B cell (primary cell): ENCODE results near the gene NLRP1. TPM values are rescaled to one million over a fixed set of nuclear protein-coding genes. Genes with fewer than 3 reads are reported as not detected.

Experiments used
- ATAC-seq: fragments of 200-7000 bp; cut with Tn5 transposase; one replicate; pipeline ENCODE4 v1.10.0; 2021; ENCODE audit warnings: low read depth, mild to moderate bottlenecking, moderate number of reproducible peaks, moderate library complexity
- CTCF ChIA-PET: fragments of 350-600 bp; sonication (Branson Sonifier 250); formaldehyde crosslinking; loops from one replicate; lab custom pipeline; 2021; ENCODE audit warnings: antibody characterized with exemption, inconsistent platforms; lab: Charles Lee
- POLR2A ChIA-PET: fragments of 350-600 bp; sonication (Branson Sonifier 250); formaldehyde crosslinking; loops from one replicate; lab custom pipeline; 2021; ENCODE audit warnings: antibody characterized with exemption; lab: Charles Lee
- DNase-seq: peaks from one replicate; pipeline ENCODE4 v3.0.0; 2013
- H2AFZ ChIP-seq: 2 replicates; pipeline ENCODE4 v1.6.1; 2012; ENCODE audit warnings: mild to moderate bottlenecking, low read depth, low read length; ENCODE audit not compliant: insufficient read depth, poor library complexity, severe bottlenecking
- H3K27ac ChIP-seq, 2 donors: 1 replicate in 1 of 2; 2 replicates in 1 of 2; pipeline ENCODE4 v1.5.1; 2012 to 2013; ENCODE audit warnings: low read length in 2 of 2, mild to moderate bottlenecking in 2 of 2, moderate library complexity in 1 of 2
- H3K27me3 ChIP-seq, 4 experiments: fragments of 200-600 bp in 1 of 4; sonication (generic) in 1 of 4; replicated peaks in 1 of 4; 1 replicate in 2 of 4; 2 replicates in 2 of 4; pipeline versions ENCODE4 v1.6.1 to v1.7.0; 2013 to 2016; ENCODE audit warnings: low read length in 3 of 4, mild to moderate bottlenecking in 2 of 4, mixed read lengths in 1 of 4, moderate library complexity in 1 of 4; ENCODE audit not compliant: insufficient read depth in 4 of 4, control insufficient read depth in 3 of 4; ENCODE audit errors: control extremely low read depth in 1 of 4
- H3K36me3 ChIP-seq, 2 experiments: replicated peaks in 1 of 2; 1 replicate in 1 of 2; 2 replicates in 1 of 2; pipeline versions ENCODE4 v1.6.1 to v1.7.1; 2013; ENCODE audit warnings: low read length in 1 of 2; ENCODE audit not compliant: insufficient read depth in 2 of 2, control insufficient read depth in 1 of 2; ENCODE audit errors: control extremely low read depth in 1 of 2, extremely low read depth in 1 of 2
- H3K4me1 ChIP-seq, 2 donors: fragments of 200-600 bp in 1 of 2; sonication (generic) in 1 of 2; 1 replicate in 1 of 2; 2 replicates in 1 of 2; pipeline versions ENCODE4 v1.5.1 to v1.6.1; 2013 to 2017; ENCODE audit warnings: low read length in 2 of 2; ENCODE audit not compliant: control insufficient read depth in 2 of 2, insufficient read depth in 2 of 2
- H3K4me2 ChIP-seq: replicated peaks from 2 replicates; pipeline ENCODE3; 2012; ENCODE audit warnings: mild to moderate bottlenecking, low read depth, low read length; ENCODE audit not compliant: poor library complexity, severe bottlenecking
- H3K4me3 ChIP-seq, 5 experiments: fragments of 200-600 bp in 1 of 5; sonication (generic) in 1 of 5; 1 replicate in 3 of 5; 2 replicates in 2 of 5; pipeline versions ENCODE4 v1.5.1 to v1.7.0; 2011 to 2016; ENCODE audit warnings: low read length in 4 of 5, mild to moderate bottlenecking in 4 of 5, low read depth in 2 of 5, control low read depth in 1 of 5, moderate library complexity in 1 of 5; ENCODE audit not compliant: insufficient read depth in 1 of 5; ENCODE audit errors: control extremely low read depth in 1 of 5, extremely low read depth in 1 of 5
- H3K79me2 ChIP-seq: fragments of 200-600 bp; sonication (generic); one replicate; pipeline ENCODE4 v1.6.0; 2016; ENCODE audit warnings: low read length; ENCODE audit not compliant: control insufficient read depth, insufficient read depth
- H3K9ac ChIP-seq: fragments of 200-600 bp; sonication (generic); 2 replicates; pipeline ENCODE4 v1.6.1; 2017; ENCODE audit warnings: mild to moderate bottlenecking, low read length, moderate library complexity
- H3K9me3 ChIP-seq, 3 donors: one replicate each; pipeline versions ENCODE4 v1.6.1 to v1.7.1; 2013; ENCODE audit warnings: low read length in 2 of 3; ENCODE audit not compliant: control insufficient read depth in 2 of 3, insufficient read depth in 1 of 3; ENCODE audit errors: control extremely low read depth in 1 of 3
- H4K20me1 ChIP-seq: 2 replicates; pipeline ENCODE4 v1.6.0; 2012; ENCODE audit warnings: mild to moderate bottlenecking, low read length; ENCODE audit not compliant: insufficient read depth, control insufficient read depth, poor library complexity, severe bottlenecking
- H3K27ac Mint-ChIP-seq: one replicate; pipeline ENCODE4 v1.8.0; 2021; ENCODE audit warnings: mixed read lengths
- H3K27me3 Mint-ChIP-seq: one replicate; pipeline ENCODE4 v1.8.0; 2021; ENCODE audit warnings: mixed read lengths
- H3K4me1 Mint-ChIP-seq: one replicate; pipeline ENCODE4 v1.8.0; 2021; ENCODE audit warnings: mixed read lengths
- H3K4me3 Mint-ChIP-seq: one replicate; pipeline ENCODE4 v1.8.0; 2021; ENCODE audit warnings: mixed read lengths
- H3K9me3 Mint-ChIP-seq: one replicate; pipeline ENCODE4 v1.8.0; 2022; ENCODE audit warnings: mixed read lengths; ENCODE audit not compliant: insufficient read depth
- EZH2 ChIP-seq: IDR thresholded peaks from 2 replicates; pipeline ENCODE4 v1.6.1; 2012; ENCODE audit warnings: borderline replicate concordance, low read depth, mild to moderate bottlenecking, moderate library complexity, low read length; ENCODE audit not compliant: insufficient read depth, poor library complexity, severe bottlenecking
- WGBS: methylation state at CpG from one replicate; pipeline ENCODE4 v1.1.5; 2013; ENCODE audit warnings: missing lambda C conversion rate; ENCODE audit not compliant: insufficient coverage; 5-methylcytosine and 5-hydroxymethylcytosine counted together
- intact Hi-C: fragments of 100-400 bp; cut with micrococcal nuclease; formaldehyde crosslinking; loops from one replicate; pipeline ENCODE4 v1.10.0; 2022
- polyA plus RNA-seq: library from polyadenylated mRNA; depleted of rRNA; stranded (reverse); fragments of >200 nt; gene quantifications from 2 replicates; pipeline ENCODE4 v1.2.3, GENCODE V29; 2012
- total RNA-seq, 2 donors: library from RNA; stranded (reverse); fragments of 120-200 nt in 1 of 2; gene quantifications; 1 replicate in 1 of 2; 2 replicates in 1 of 2; pipeline versions ENCODE4 v1.2.3 to v1.2.4, GENCODE V29; 2013 to 2022
- TF ChIP-seq, protein P1 (sequence below): fragments of 200-600 bp; IDR thresholded peaks from one replicate; pipeline ENCODE4 v1.8.0; 2022; ENCODE audit warnings: antibody characterized with exemption, mild to moderate bottlenecking

The NLRP1 gene
- total and polyA plus RNA-seq, 2 donors (not counting 1 experiment from before 2014, with no cell fraction given), result 141 to 189 TPM

- H3K27me3 Mint-ChIP-seq, result no peaks in the 10 kb centered on the region
- Histone ChIP-seq H3K4me2 (no peak overlapping the region), H2AFZ (no peak overlapping the region), H3K27me3 (no peaks in the 10 kb centered on the region), H3K36me3 (peaks cover 0 to 88% of the 10 kb centered on the region in 2 experiments), H3K9me3 (no peaks in the 10 kb centered on the region), H3K4me1 (no peaks in the 10 kb centered on the region), H3K79me2 (no peaks in the 10 kb centered on the region), H3K4me3 (no peak overlapping the region), H3K27ac (no peak overlapping the region), H4K20me1 (no peaks in the 10 kb centered on the region), H3K9ac (no peak overlapping the region)
- no peak for ATAC-seq
- TF ChIP-seq, protein P1, sequence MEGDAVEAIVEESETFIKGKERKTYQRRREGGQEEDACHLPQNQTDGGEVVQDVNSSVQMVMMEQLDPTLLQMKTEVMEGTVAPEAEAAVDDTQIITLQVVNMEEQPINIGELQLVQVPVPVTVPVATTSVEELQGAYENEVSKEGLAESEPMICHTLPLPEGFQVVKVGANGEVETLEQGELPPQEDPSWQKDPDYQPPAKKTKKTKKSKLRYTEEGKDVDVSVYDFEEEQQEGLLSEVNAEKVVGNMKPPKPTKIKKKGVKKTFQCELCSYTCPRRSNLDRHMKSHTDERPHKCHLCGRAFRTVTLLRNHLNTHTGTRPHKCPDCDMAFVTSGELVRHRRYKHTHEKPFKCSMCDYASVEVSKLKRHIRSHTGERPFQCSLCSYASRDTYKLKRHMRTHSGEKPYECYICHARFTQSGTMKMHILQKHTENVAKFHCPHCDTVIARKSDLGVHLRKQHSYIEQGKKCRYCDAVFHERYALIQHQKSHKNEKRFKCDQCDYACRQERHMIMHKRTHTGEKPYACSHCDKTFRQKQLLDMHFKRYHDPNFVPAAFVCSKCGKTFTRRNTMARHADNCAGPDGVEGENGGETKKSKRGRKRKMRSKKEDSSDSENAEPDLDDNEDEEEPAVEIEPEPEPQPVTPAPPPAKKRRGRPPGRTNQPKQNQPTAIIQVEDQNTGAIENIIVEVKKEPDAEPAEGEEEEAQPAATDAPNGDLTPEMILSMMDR, result no peak
- TF ChIP-seq EZH2, result no peak
- no peaks in the 10 kb centered on the region for H3K4me1 Mint-ChIP-seq
- WGBS, result 100% methylated on average over 6 of the region's 6 CpGs
- ChIA-PET POLR2A (no interaction called here), CTCF (no interaction called here)
- peak overlapping the region; percentile 41 for H3K27ac Mint-ChIP-seq
- no peak for DNase-seq
- no peaks in the 10 kb centered on the region for H3K9me3 Mint-ChIP-seq
- intact Hi-C loops, result no loop called here
- no peak overlapping the region for H3K4me3 Mint-ChIP-seq
These were observed 42.6 kb downstream of the NLRP1 start for GRCh38 chr17:5541610-5542202.

DNA sequence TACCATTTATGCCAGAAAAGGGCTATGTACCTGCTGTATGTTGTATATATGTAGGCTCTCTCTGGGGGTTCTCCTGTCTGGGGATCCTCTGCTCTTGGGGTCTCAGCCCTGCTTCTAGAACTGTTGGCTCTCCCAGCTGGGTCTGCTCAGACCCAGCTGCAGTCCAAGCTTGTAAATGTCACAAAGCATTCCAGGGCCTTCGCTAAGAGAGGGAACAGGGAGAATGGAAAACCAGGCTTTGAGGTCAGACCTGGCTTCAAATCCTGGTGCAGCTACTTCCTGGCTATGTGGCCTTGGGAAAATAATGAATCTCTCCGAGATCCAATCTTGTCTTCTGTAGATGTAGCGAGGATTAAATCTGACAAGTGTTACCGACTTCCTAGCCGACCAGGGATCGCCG lies 44.0 kb downstream of the NLRP1 start:
- 100% methylated on average over 1 of the region's 7 CpGs for WGBS
- H3K4me1 Mint-ChIP-seq, result no peaks in the 10 kb centered on the region
- Histone ChIP-seq H3K36me3 (peaks cover 4 to 77% of the 10 kb centered on the region in 2 experiments), H3K4me2 (no peak overlapping the region), H3K4me3 (no peak overlapping the region), H3K27me3 (no peaks in the 10 kb centered on the region), H3K9ac (no peak overlapping the region), H3K27ac (no peak overlapping the region), H3K9me3 (no peaks in the 10 kb centered on the region), H4K20me1 (no peaks in the 10 kb centered on the region), H3K79me2 (no peaks in the 10 kb centered on the region), H3K4me1 (no peaks in the 10 kb centered on the region), H2AFZ (no peak overlapping the region)
- H3K4me3 Mint-ChIP-seq, result no peak overlapping the region
- ATAC-seq (no peak), DNase-seq (no peak)
- H3K27ac Mint-ChIP-seq, result no peak overlapping the region
- intact Hi-C loops, result no loop called here
- H3K9me3 Mint-ChIP-seq, result no peaks in the 10 kb centered on the region
- ChIA-PET POLR2A (interaction anchor here (0.5 kb wide), 1 partner anchor 886 kb away, joined by 3 read pairs; no protein-coding TSS in a partner anchor), CTCF (no interaction called here)
- H3K27me3 Mint-ChIP-seq, result no peaks in the 10 kb centered on the region
- TF ChIP-seq, protein P1, result no peak
- no peak for TF ChIP-seq EZH2
